ENCODE data around the gene ANGPTL2.

DNA sequence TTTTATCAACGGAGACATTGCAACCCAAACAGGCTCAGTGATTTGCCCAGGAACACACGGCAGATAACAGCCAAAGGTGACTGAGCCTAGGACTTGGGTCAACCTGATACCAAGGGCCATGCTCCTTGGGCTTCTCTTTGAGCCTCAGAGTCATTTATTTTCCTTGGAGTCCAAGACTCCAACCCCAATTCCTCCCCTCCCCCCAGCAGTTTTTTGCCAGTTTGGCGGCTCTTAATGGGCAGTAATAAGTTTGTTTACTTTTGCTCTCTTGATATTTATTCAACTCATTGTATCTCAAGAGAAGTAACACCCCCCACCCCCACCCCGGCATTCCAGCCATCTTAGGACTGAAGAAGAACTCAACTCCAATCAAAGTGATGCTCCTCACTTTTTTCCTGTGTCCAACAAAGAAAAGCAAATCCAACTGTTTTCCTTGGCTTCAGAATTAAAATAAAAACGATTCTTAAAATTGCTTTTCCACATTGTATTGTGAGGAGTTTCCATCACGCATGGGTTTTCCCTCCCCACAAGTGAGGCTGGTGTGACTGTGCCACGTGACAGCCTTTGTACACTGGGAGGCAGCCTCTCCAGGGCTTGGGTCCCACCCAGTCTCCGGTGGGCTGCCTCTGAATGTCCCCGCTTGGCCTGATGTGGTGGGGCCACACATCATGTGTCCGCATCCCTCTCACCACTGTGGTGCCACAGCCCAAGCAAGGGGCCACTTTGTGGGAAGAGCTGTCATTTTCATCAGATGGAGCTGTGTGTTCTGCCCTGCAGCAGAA, 9.1 kb downstream of the ANGPTL2 start:
- TF ChIP-seq, protein P1, sequence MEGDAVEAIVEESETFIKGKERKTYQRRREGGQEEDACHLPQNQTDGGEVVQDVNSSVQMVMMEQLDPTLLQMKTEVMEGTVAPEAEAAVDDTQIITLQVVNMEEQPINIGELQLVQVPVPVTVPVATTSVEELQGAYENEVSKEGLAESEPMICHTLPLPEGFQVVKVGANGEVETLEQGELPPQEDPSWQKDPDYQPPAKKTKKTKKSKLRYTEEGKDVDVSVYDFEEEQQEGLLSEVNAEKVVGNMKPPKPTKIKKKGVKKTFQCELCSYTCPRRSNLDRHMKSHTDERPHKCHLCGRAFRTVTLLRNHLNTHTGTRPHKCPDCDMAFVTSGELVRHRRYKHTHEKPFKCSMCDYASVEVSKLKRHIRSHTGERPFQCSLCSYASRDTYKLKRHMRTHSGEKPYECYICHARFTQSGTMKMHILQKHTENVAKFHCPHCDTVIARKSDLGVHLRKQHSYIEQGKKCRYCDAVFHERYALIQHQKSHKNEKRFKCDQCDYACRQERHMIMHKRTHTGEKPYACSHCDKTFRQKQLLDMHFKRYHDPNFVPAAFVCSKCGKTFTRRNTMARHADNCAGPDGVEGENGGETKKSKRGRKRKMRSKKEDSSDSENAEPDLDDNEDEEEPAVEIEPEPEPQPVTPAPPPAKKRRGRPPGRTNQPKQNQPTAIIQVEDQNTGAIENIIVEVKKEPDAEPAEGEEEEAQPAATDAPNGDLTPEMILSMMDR (IDR thresholded peaks at IDR 0.05; ENCODE audit: low read length) = no peak
- TF ChIP-seq EZH2phosphoT487 (IDR thresholded peaks at IDR 0.05; ENCODE audit: low read length) (no peak), EZH2 (optimal IDR thresholded peaks at IDR 0.05; ENCODE audit: low read depth, low read length) (no peak)
